Naive thymus-derived CD8-positive, alpha-beta T cell (primary cell): ENCODE results near the gene TSPAN13. TPM values are rescaled to one million over a fixed set of nuclear protein-coding genes. Genes with fewer than 3 reads are reported as not detected.

Experiments used
- ATAC-seq, 2 donors: fragments of 150-1000 bp; cut with Tn5 transposase in 1 of 2; sonication (Bioruptor Pico), chemical (Tn5 transposase) in 1 of 2; 1 replicate in 1 of 2; 2 replicates in 1 of 2; pipeline ENCODE4 v1.10.0; 2021; ENCODE audit warnings: mild to moderate bottlenecking in 2 of 2, moderate library complexity in 2 of 2
- POLR2A ChIA-PET: fragments of 350-600 bp; sonication (Branson Sonifier 250); formaldehyde crosslinking; loops from one replicate; lab custom pipeline; 2021; ENCODE audit warnings: antibody characterized with exemption; lab: Charles Lee
- DNase-seq, 10 donors: peaks; one replicate each; pipeline versions ENCODE4 v3.0.0 to v3.0.0-alpha.2; 2020 to 2022
- H3K27ac Mint-ChIP-seq, 10 donors: one replicate each; pipeline ENCODE4 v1.8.0; 2020 to 2022; ENCODE audit warnings: mild to moderate bottlenecking in 10 of 10, mixed read lengths in 10 of 10, moderate library complexity in 4 of 10, inconsistent platforms in 1 of 10
- H3K27me3 Mint-ChIP-seq, 5 donors: one replicate each; pipeline ENCODE4 v1.8.0; 2021 to 2022; ENCODE audit warnings: mixed read lengths in 5 of 5
- H3K36me3 Mint-ChIP-seq, 3 donors: one replicate each; pipeline ENCODE4 v1.8.0; 2020 to 2022; ENCODE audit warnings: mixed read lengths in 3 of 3, mild to moderate bottlenecking in 2 of 3, inconsistent platforms in 1 of 3
- H3K4me1 Mint-ChIP-seq, 4 donors: one replicate each; pipeline ENCODE4 v1.8.0; 2021 to 2022; ENCODE audit warnings: mixed read lengths in 4 of 4
- H3K4me3 Mint-ChIP-seq, 10 donors: one replicate each; pipeline ENCODE4 v1.8.0; 2020 to 2022; ENCODE audit warnings: mild to moderate bottlenecking in 10 of 10, mixed read lengths in 10 of 10, moderate library complexity in 6 of 10, inconsistent platforms in 1 of 10
- H3K9me3 Mint-ChIP-seq, 9 donors: one replicate each; pipeline ENCODE4 v1.8.0; 2020 to 2022; ENCODE audit warnings: mixed read lengths in 9 of 9, mild to moderate bottlenecking in 3 of 9, inconsistent platforms in 1 of 9, moderate library complexity in 1 of 9
- polyA plus RNA-seq, 3 donors: library from polyadenylated mRNA; unstranded; fragments of 300-500 nt; fragmentation: Illumina TruSeq; gene quantifications; one replicate each; pipeline ENCODE4 v1.2.3, GENCODE V29; 2021
- total RNA-seq, 8 experiments: library from RNA in 2 of 8; stranded (reverse) in 2 of 8; gene quantifications; one replicate each; pipeline ENCODE4 v1.2.3 and lab custom pipeline; 2021 to 2026

Gene TSPAN13
- total RNA-seq (1 to 10 TPM; 1.2 to 1.4 TPM), polyA plus RNA-seq (under 1 TPM in 2 of 3 donors, not detected in 1; 0.12 to 0.19 TPM), total RNA-seq (lab: John Stamatoyannopoulos, UW) (0 to 1.2 (median 0.47) reads per million in 6 experiments)

DNA sequence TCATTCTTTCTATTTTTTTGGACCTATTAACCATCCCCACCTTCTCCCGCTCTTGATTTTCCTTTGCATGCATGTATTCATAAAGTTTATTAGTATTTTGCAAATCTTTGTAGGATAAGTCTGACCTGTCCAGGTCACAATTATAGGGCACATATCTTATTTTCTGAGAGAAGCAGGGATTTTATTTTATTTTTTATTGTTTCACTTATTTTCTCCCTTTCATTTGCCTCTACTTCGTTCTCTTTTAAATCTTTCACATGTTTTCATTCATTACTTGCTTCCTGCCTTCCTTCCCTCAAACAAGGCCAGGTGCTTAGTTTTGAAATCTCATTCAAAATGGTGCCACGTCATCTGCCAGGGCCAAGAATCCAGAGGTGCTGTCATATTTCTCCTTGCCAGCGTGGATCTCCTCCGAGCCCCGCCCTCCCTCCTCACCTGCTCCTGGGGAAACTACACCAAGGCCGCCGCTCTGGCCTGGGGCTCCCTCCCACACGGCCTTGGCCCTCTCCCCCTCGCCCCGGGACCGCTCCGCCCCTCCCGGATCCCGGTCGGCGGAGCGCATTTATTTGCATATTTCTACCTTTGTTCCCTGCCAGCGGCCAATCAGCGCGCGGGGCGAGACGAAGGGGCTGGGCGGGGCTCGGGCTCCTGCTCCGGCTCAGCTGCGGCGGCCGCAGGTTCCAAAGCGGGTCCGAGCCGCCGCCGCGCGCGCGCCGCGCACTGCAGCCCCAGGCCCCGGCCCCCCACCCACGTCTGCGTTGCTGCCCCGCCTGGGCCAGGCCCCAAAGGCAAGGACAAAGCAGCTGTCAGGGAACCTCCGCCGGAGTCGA is at the start of gene TSPAN13:
Gene TSPAN13 (plus strand): TSS at position 654 of the 830 bp plus-strand sequence. CDS start 213 bp downstream, outside the sequence.
- DNase-seq (peak; percentile 3 to 69 (median 20)), ATAC-seq (peak; percentile 68 to 89)
- Mint-ChIP-seq H3K4me1 (peaks cover 6 to 35% (median 12%) of the 10 kb centered on the region in 4 donors), H3K36me3 (peaks cover 0 to 3% (median 0%) of the 10 kb centered on the region in 3 donors), H3K4me3 (peak within 1 kb of the TSS; percentile 73 to 93 (median 86)), H3K9me3 (no peaks in the 10 kb centered on the region), H3K27ac (peak within 1 kb of the TSS in 5 of 10 donors; percentile 0 to 89 (median 13)), H3K27me3 (peaks cover 10 to 33% (median 21%) of the 10 kb centered on the region in 5 donors)
- POLR2A ChIA-PET: no interaction called here

GRCh38 chr7:16708511-16708910 is 45.0 kb upstream of the TSPAN13 start:
- H3K27ac Mint-ChIP-seq: no peak overlapping the region

DNA sequence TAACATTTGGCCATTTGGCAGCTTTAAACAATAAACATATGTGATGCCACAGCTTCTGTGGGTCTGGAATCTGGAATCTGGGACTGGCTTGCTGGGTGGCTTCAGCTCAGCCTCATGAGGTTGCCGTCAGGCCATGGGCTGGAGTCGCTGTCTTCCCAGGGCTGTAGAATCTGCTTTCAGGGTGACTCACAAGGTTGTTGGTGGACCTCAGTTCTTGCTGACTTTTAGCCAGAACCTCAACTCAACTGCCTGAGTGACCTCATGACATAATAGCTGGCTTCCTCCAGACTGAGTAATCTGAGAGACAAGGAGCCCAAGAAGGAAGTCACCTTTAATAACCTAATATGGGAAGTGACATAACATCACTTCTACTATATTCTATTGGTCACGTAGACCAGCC is 44.6 kb upstream of the TSPAN13 start:
- H3K36me3 Mint-ChIP-seq: peaks cover 16 to 50% (median 39%) of the 10 kb centered on the region in 3 donors
- peak overlapping the region in 2 of 10 donors; percentile 5 to 27 for H3K27ac Mint-ChIP-seq
- POLR2A ChIA-PET: no interaction called here
- H3K9me3 Mint-ChIP-seq: no peaks in the 10 kb centered on the region
- DNase-seq: no peak
- H3K27me3 Mint-ChIP-seq: no peaks in the 10 kb centered on the region
- no peak for ATAC-seq
- H3K4me1 Mint-ChIP-seq: peaks cover 0 to 2% (median 0%) of the 10 kb centered on the region in 4 donors
- no peak overlapping the region for H3K4me3 Mint-ChIP-seq

More at GRCh38 chr7:16708511-16708910, 45.0 kb upstream of the TSPAN13 start:
- Mint-ChIP-seq H3K27me3 (no peaks in the 10 kb centered on the region), H3K36me3 (peaks cover 19 to 55% (median 43%) of the 10 kb centered on the region in 3 donors), H3K4me3 (no peak overlapping the region), H3K4me1 (peaks cover 0 to 2% (median 0%) of the 10 kb centered on the region in 4 donors), H3K9me3 (no peaks in the 10 kb centered on the region)
- ATAC-seq (no peak), DNase-seq (no peak)
- POLR2A ChIA-PET: no interaction called here

DNA sequence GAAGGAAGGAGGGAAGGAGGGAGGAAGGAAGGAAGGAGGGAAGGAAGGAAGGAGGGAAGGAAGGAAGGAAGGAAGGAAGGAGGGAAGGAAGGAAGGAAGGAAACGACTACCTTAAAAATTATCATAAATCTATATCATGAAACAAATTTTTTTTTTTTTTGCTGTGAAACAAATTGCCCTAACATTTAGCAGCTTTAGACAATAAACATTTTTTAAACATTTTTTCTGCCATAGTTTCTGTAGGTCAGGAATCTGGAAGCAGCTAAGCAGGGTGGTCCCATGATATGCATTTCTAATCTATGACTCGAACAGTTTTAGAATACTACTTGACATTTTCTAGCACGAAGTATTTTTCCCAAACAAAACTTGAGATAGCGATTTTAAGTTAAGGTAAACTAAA is 42.9 kb upstream of the TSPAN13 start:
- Mint-ChIP-seq H3K27me3 (no peaks in the 10 kb centered on the region), H3K9me3 (no peaks in the 10 kb centered on the region), H3K4me1 (peaks cover 0 to 2% (median 0%) of the 10 kb centered on the region in 4 donors), H3K36me3 (peaks cover 15 to 37% (median 30%) of the 10 kb centered on the region in 3 donors), H3K4me3 (no peak overlapping the region), H3K27ac (no peak overlapping the region)
- no peak for ATAC-seq
- POLR2A ChIA-PET: no interaction called here
- no peak for DNase-seq

GRCh38 chr7:16711730-16712129 is 41.8 kb upstream of the TSPAN13 start:
- Mint-ChIP-seq H3K9me3 (no peaks in the 10 kb centered on the region), H3K4me3 (no peak overlapping the region), H3K27ac (peak overlapping the region in 1 of 10 donors; percentile 18), H3K4me1 (peaks cover 0 to 2% (median 0%) of the 10 kb centered on the region in 4 donors), H3K36me3 (peaks cover 8 to 29% (median 24%) of the 10 kb centered on the region in 3 donors), H3K27me3 (no peaks in the 10 kb centered on the region)
- ATAC-seq: no peak
- POLR2A ChIA-PET: no interaction called here
- no peak for DNase-seq

DNA sequence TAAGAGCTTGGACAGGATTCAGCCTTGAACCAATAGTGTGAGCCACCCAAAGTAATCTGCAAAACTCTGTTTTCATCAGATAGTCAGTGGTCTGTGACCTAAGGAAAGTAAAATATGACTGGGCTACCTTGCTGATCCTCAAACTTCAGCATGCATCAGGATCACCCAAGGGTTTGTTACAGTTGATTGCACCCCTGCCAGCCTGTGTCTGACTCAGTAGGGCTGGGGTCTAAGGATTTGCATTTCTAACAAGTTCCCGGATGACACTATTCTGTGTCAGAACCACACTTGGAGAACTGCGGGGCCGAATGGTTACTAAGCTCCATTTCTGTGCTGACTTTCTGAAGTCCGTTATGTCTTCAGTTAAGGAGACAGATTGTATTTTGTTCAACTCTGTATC is 40.6 kb upstream of the TSPAN13 start:
- H3K27ac Mint-ChIP-seq: peak overlapping the region in 1 of 10 donors; percentile 19
- no peaks in the 10 kb centered on the region for H3K9me3 Mint-ChIP-seq
- POLR2A ChIA-PET: no interaction called here
- no peak overlapping the region for H3K4me3 Mint-ChIP-seq
- H3K36me3 Mint-ChIP-seq: peaks cover 8 to 24% (median 21%) of the 10 kb centered on the region in 3 donors
- ATAC-seq (no peak), DNase-seq (no peak)
- no peaks in the 10 kb centered on the region for H3K27me3 Mint-ChIP-seq
- H3K4me1 Mint-ChIP-seq: peaks cover 0 to 2% (median 0%) of the 10 kb centered on the region in 4 donors

DNA sequence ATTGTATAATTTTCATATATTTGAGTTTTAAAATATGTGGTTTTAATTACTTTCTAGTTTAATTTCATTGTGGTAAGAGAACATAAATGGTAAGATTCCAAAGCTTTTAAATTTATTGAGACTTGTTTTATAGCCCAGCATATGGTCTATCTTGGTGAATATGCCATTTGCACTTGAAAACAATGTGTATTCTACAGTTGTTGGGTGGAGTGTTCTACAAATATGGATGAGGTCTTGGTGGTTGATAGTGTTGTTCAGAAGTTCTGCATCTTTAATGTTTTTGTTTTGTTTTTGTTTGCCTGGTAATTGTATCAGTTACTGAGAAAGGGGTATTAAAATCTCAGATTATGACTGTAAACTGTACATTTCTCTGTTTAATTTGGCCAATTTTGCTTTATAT is 37.6 kb upstream of the TSPAN13 start:
- H3K27me3 Mint-ChIP-seq: no peaks in the 10 kb centered on the region
- DNase-seq (no peak), ATAC-seq (no peak)
- POLR2A ChIA-PET: no interaction called here
- H3K36me3 Mint-ChIP-seq: peaks cover 5 to 17% (median 11%) of the 10 kb centered on the region in 3 donors
- H3K9me3 Mint-ChIP-seq: no peaks in the 10 kb centered on the region
- no peaks in the 10 kb centered on the region for H3K4me1 Mint-ChIP-seq
- H3K27ac Mint-ChIP-seq: no peak overlapping the region
- no peak overlapping the region for H3K4me3 Mint-ChIP-seq

DNA sequence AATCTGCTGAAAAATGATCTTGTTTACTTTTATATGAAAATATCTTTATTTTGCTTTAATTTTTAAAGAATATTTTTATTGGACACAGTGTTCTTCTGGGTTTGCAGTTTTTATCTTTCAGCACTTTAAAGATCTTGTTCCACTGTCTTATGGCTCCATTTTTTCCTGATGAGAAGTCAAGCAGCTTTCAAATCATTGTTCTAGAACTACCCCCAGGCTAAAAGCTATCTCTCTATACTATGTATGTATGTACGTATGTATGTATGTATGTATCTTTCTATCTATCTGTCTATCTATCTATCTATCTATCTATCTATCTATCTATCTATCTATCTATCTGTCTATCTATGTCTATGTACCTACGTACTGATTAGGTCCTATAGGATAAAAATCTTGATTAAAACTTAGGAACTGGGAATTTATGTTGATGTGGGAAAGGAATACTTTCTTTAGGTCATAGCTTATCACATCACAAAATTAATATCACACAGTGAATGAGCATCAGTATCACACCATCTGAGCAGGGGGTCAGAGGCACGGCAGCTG is 35.4 kb upstream of the TSPAN13 start:
- Mint-ChIP-seq H3K4me1 (no peaks in the 10 kb centered on the region), H3K9me3 (no peaks in the 10 kb centered on the region), H3K4me3 (no peak overlapping the region), H3K36me3 (peaks cover 0 to 9% (median 4%) of the 10 kb centered on the region in 3 donors), H3K27me3 (no peaks in the 10 kb centered on the region), H3K27ac (no peak overlapping the region)
- DNase-seq (no peak), ATAC-seq (no peak)
- POLR2A ChIA-PET: no interaction called here

- no peak for DNase-seq
- Mint-ChIP-seq H3K27ac (no peak overlapping the region), H3K36me3 (peaks cover 0 to 8% (median 4%) of the 10 kb centered on the region in 3 donors), H3K4me1 (no peaks in the 10 kb centered on the region), H3K4me3 (no peak overlapping the region), H3K9me3 (no peaks in the 10 kb centered on the region), H3K27me3 (no peaks in the 10 kb centered on the region)
- ATAC-seq: no peak
- POLR2A ChIA-PET: no interaction called here
Measured at GRCh38 chr7:16719699-16720098, 33.9 kb upstream of the TSPAN13 start.

GRCh38 chr7:16721541-16721940 is 32.0 kb upstream of the TSPAN13 start:
- Mint-ChIP-seq H3K27ac (peak overlapping the region in 1 of 10 donors; percentile 24), H3K9me3 (no peaks in the 10 kb centered on the region), H3K27me3 (no peaks in the 10 kb centered on the region), H3K36me3 (peaks cover 0 to 4% (median 0%) of the 10 kb centered on the region in 3 donors), H3K4me3 (no peak overlapping the region), H3K4me1 (no peaks in the 10 kb centered on the region)
- POLR2A ChIA-PET: no interaction called here
- ATAC-seq: no peak
- no peak for DNase-seq

DNA sequence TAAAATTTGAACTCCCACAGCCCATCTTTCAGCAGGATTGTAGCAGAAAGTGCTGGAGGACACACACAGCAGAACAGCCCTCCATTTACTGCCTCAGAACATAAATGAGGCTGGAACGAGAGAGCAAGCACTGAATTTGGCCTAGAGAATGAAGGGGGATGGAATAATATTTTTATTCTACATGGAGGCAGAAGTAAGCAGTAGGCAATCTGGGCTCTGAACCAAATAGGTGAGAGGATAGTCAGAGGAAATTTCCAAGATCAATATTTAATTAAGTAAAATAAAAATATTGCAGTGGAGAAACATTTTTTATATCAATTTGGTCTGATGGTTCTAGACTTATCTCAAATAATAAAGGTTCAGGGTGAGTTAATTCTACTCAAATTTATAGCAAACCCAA is 29.2 kb upstream of the TSPAN13 start:
- no peak overlapping the region for H3K27ac Mint-ChIP-seq
- DNase-seq (no peak), ATAC-seq (no peak)
- peaks cover 0 to 2% (median 0%) of the 10 kb centered on the region in 3 donors for H3K36me3 Mint-ChIP-seq
- H3K4me3 Mint-ChIP-seq: no peak overlapping the region
- H3K27me3 Mint-ChIP-seq: no peaks in the 10 kb centered on the region
- H3K9me3 Mint-ChIP-seq: no peaks in the 10 kb centered on the region
- POLR2A ChIA-PET: no interaction called here
- no peaks in the 10 kb centered on the region for H3K4me1 Mint-ChIP-seq

- POLR2A ChIA-PET: no interaction called here
- ATAC-seq (no peak), DNase-seq (no peak)
- H3K9me3 Mint-ChIP-seq: no peaks in the 10 kb centered on the region
- H3K4me3 Mint-ChIP-seq: no peak overlapping the region
- no peaks in the 10 kb centered on the region for H3K36me3 Mint-ChIP-seq
- H3K27me3 Mint-ChIP-seq: no peaks in the 10 kb centered on the region
- no peaks in the 10 kb centered on the region for H3K4me1 Mint-ChIP-seq
- H3K27ac Mint-ChIP-seq: no peak overlapping the region
Measured at GRCh38 chr7:16726189-16726588, 27.4 kb upstream of the TSPAN13 start.

- H3K27me3 Mint-ChIP-seq: no peaks in the 10 kb centered on the region
- no peaks in the 10 kb centered on the region for H3K9me3 Mint-ChIP-seq
- no peak overlapping the region for H3K4me3 Mint-ChIP-seq
- H3K36me3 Mint-ChIP-seq: peaks cover 0 to 4% (median 0%) of the 10 kb centered on the region in 3 donors
- no peaks in the 10 kb centered on the region for H3K4me1 Mint-ChIP-seq
- DNase-seq (no peak), ATAC-seq (no peak)
- POLR2A ChIA-PET: no interaction called here
- H3K27ac Mint-ChIP-seq: no peak overlapping the region
Measured at GRCh38 chr7:16727736-16728135, 25.8 kb upstream of the TSPAN13 start.
